Epithelial cell of esophagus (primary cell): ENCODE results near the gene WDR70.
"Not testable (repeated sequence)": the region's sequence is repeated elsewhere in the genome, so short reads cannot be mapped to it uniquely, and the experiment has no call there.

Experiments used
- DNase-seq: peaks from one replicate; pipeline ENCODE4 v3.0.0; 2010; ENCODE audit warnings: low read depth
- H3K4me3 ChIP-seq: 2 replicates; pipeline ENCODE4 v1.5.1; 2011; ENCODE audit warnings: mild to moderate bottlenecking, low read length, control low read depth
- CTCF ChIP-seq: IDR thresholded peaks from 2 replicates; pipeline ENCODE4 v1.5.1; 2011; ENCODE audit warnings: low read depth, mild to moderate bottlenecking, low read length, control low read depth, inconsistent platforms; ENCODE audit not compliant: insufficient read depth; ENCODE audit errors: missing control alignments

WDR70 gene

DNA sequence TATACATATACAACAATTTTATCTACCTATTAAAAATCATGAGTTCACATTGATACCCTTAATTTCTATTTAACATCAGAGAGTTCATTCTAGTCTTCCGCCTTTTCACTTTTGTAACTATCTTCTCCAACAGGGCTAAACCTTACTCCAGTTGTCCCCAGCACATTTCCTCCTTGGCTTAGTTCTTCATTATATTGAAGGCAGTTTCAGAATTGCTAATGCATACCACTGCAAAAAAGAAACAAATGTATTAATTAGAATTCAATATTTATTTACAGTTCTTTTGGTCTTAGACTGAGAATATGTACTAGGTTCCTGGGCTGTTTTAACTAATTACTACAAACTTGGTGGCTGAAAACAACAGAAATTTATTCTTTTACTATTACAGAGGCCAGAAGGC, 132.5 kb downstream of the WDR70 start:
- no peak overlapping the region for H3K4me3 ChIP-seq
- no peak for DNase-seq
- TF ChIP-seq CTCF, result no peak

DNA sequence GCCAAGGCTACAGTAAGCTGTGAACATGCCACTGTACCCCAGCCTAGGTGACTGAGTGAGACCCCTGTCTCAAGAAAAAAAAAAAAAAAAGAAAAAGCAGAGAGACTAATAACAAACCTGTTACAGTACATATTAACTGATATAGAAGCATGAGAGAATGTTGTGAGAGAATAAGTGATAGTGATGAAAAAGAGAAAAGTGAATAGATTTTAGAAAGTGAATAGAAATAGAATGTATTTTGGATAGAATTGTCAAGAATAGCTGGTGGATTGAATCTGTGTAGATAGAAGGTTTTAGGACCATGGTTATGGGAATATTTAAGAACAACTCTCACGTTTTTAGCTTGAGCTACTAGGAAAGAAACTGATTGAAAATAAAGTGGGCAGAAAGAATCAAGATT, 135.8 kb downstream of the WDR70 start:
- no peak overlapping the region for H3K4me3 ChIP-seq
- DNase-seq, result no peak
- no peak for TF ChIP-seq CTCF

DNA sequence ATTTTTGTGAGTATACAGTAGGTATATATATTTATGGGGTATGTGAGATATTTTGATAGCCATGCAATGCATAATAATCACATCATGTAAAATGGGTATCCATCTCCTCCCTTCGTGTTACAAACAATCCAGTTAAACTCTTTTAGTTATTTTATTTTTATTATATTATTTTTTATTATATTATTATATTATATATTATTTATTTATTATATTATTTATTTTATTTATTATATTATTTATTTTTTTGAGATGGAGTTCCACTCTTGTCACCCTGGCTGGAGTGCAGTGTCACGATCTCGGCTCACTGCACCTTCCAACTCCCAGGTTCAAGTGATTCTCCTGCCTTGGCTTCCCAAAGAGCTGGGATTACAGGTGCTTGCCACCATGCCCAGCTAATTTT, 138.6 kb downstream of the WDR70 start:
- DNase-seq, result no peak
- H3K4me3 ChIP-seq, result no peak overlapping the region
- no peak for TF ChIP-seq CTCF

DNA sequence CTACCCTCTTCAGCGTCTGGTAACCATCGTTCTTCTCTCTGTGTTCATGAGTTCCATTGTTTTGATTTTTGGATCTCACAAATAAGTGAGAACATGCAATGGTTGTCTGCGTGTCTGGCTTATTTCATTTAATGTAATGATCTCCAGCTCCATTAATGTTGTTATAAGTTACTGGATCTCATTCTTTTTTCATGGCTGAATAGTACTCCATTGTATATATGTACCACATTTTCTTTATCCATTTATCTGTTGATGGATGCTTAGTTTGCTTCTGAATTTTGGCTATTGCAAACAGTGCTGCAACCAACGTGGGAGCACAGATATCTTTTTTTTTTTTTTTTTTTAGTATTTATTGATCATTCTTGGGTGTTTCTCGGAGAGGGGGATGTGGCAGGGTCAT, 139.2 kb downstream of the WDR70 start:
- H3K4me3 ChIP-seq, DNase-seq: not testable (repeated sequence)

- no peak for DNase-seq
- no peak for TF ChIP-seq CTCF
These were observed 140.2 kb downstream of the WDR70 start for GRCh38 chr5:37519304-37519703.

GRCh38 chr5:37519807-37520206, 140.7 kb downstream of the WDR70 start:
- DNase-seq, result no peak
- no peak for TF ChIP-seq CTCF
- no peak overlapping the region for H3K4me3 ChIP-seq

More at GRCh38 chr5:37519304-37519703, 140.2 kb downstream of the WDR70 start:
- H3K4me3 ChIP-seq, result no peak overlapping the region

GRCh38 chr5:37520811-37521210, 141.7 kb downstream of the WDR70 start:
- TF ChIP-seq CTCF, result no peak
- DNase-seq, result no peak
- H3K4me3 ChIP-seq, result no peak overlapping the region
